GM12878 (cell line): ENCODE results near the gene CNTLN. TPM values are rescaled to one million over a fixed set of nuclear protein-coding genes. Genes with fewer than 3 reads are reported as not detected.

ENCODE experiments used
- ATAC-seq: fragments of 200-7000 bp; cut with Tn5 transposase; 3 replicates; pipeline ENCODE4 v1.9.1; 2020; ENCODE audit warnings: mild to moderate bottlenecking, moderate library complexity
- BruUV-seq: library from RNA; stranded (reverse); fragments of 400-500 nt; replicated peaks from 2 replicates; lab custom pipeline; 2021; lab: Mats Ljungman, UMichigan
- CTCF ChIA-PET: fragments of 300-600 bp; sonication (Branson Sonifier 250); formaldehyde crosslinking; extraction: SDS; loops from one replicate; lab custom pipeline; 2021; ENCODE audit warnings: inconsistent platforms; lab: Yijun Ruan, JAX
- POLR2A ChIA-PET: fragments of 350-600 bp; formaldehyde crosslinking; extraction: SDS; loops from one replicate; lab custom pipeline; 2021; ENCODE audit warnings: inconsistent platforms; lab: Charles Lee
- RAD21 ChIA-PET: fragments of 300-600 bp; sonication (Branson Sonifier 250); formaldehyde crosslinking; loops from one replicate; lab custom pipeline; 2023; ENCODE audit warnings: antibody characterized with exemption; ENCODE audit not compliant: unreplicated experiment; lab: Charles Lee
- SMC1A ChIA-PET: fragments of 300-600 bp; sonication (Branson Sonifier 250); formaldehyde crosslinking; loops from one replicate; lab custom pipeline; 2023; ENCODE audit not compliant: unreplicated experiment, uncharacterized antibody; lab: Charles Lee
- DNase-seq: peaks from one replicate; pipeline ENCODE4 v3.0.0-alpha.2; 2011; ENCODE audit warnings: low read depth, low spot score
- FAIRE-seq: peaks from 3 replicates; lab custom pipeline; 2011; peaks lifted over from hg19 to GRCh38; lab: Jason Lieb, UNC
- H2AFZ ChIP-seq: 2 replicates; pipeline ENCODE4 v1.6.0; 2011; ENCODE audit warnings: low read depth, low read length, control low read depth; ENCODE audit not compliant: control insufficient read depth
- H3K27ac ChIP-seq: 2 replicates; pipeline ENCODE4 v1.5.1; 2011; ENCODE audit warnings: control low read depth; ENCODE audit not compliant: control insufficient read depth, insufficient read depth
- H3K27me3 ChIP-seq, 2 experiments: replicated peaks in 1 of 2; 2 replicates each; pipeline versions ENCODE4 v1.6.0 to v1.6.1; 2011; ENCODE audit warnings: low read length in 1 of 2; ENCODE audit not compliant: control insufficient read depth in 2 of 2, insufficient read depth in 2 of 2
- H3K36me3 ChIP-seq, 2 experiments: 2 replicates each; pipeline ENCODE4 v1.5.1; 2011; ENCODE audit warnings: low read length in 1 of 2; ENCODE audit not compliant: control insufficient read depth in 2 of 2, insufficient read depth in 2 of 2
- H3K4me1 ChIP-seq: 2 replicates; pipeline ENCODE4 v1.6.1; 2011; ENCODE audit warnings: mild to moderate bottlenecking, low read length, moderate library complexity, mixed read lengths; ENCODE audit not compliant: control insufficient read depth, insufficient read depth
- H3K4me2 ChIP-seq: 2 replicates; pipeline ENCODE4 v1.6.0; 2011; ENCODE audit warnings: control low read depth; ENCODE audit not compliant: control insufficient read depth, insufficient read depth
- H3K4me3 ChIP-seq: fragments of 200-600 bp; sonication (generic); 2 replicates; pipeline ENCODE4 v1.5.1; 2016
- H3K79me2 ChIP-seq: 2 replicates; pipeline ENCODE4 v1.6.0; 2011; ENCODE audit warnings: low read length; ENCODE audit not compliant: control insufficient read depth, insufficient read depth
- H3K9ac ChIP-seq: 2 replicates; pipeline ENCODE4 v1.8.0; 2011; ENCODE audit warnings: low read length, control low read depth, mixed read lengths; ENCODE audit not compliant: control insufficient read depth, insufficient read depth
- H3K9me3 ChIP-seq: replicated peaks from 3 replicates; pipeline ENCODE4 v1.5.1; 2011; ENCODE audit warnings: mild to moderate bottlenecking, low read length; ENCODE audit not compliant: control insufficient read depth, insufficient read depth
- H4K20me1 ChIP-seq: 2 replicates; pipeline ENCODE4 v1.6.0; 2011; ENCODE audit not compliant: control insufficient read depth, insufficient read depth
- E2F8 ChIP-seq: fragments of 450-650 bp; IDR thresholded peaks from 2 replicates; pipeline ENCODE4 v1.6.1; 2018; ENCODE audit warnings: mild to moderate bottlenecking, low read depth, moderate library complexity; ENCODE audit not compliant: partially characterized antibody
- IRF3 ChIP-seq: fragments of 450-650 bp; IDR thresholded peaks from 2 replicates; pipeline ENCODE4 v1.6.1; 2014; ENCODE audit warnings: mild to moderate bottlenecking
- IRF4 ChIP-seq: IDR thresholded peaks from 2 replicates; pipeline ENCODE4 v1.6.1; 2011; ENCODE audit warnings: low read depth, low read length
- MEF2A ChIP-seq: IDR thresholded peaks from 2 replicates; pipeline ENCODE4 v1.6.1; 2011; ENCODE audit warnings: low read depth, mild to moderate bottlenecking, low read length, moderate library complexity; ENCODE audit not compliant: insufficient read depth
- NFXL1 ChIP-seq: fragments of 450-650 bp; IDR thresholded peaks from 2 replicates; pipeline ENCODE4 v1.6.1; 2017; ENCODE audit warnings: antibody characterized with exemption, mild to moderate bottlenecking, borderline replicate concordance
- NFYA ChIP-seq: IDR thresholded peaks from 2 replicates; pipeline ENCODE4 v1.6.1; 2011; ENCODE audit warnings: low read depth, mild to moderate bottlenecking, low read length, improper control_type of control experiment, borderline replicate concordance
- NR2C2 ChIP-seq: IDR thresholded peaks from 2 replicates; pipeline ENCODE4 v1.6.1; 2011; ENCODE audit warnings: borderline replicate concordance, low read depth; ENCODE audit not compliant: control insufficient read depth, insufficient read length
- RBBP5 ChIP-seq: fragments of 200-600 bp; sonication (generic); conservative IDR thresholded peaks from 2 replicates; pipeline ENCODE4 v1.6.1; 2016
- RCOR1 ChIP-seq: conservative IDR thresholded peaks from 2 replicates; pipeline ENCODE4 v1.6.1; 2012; ENCODE audit warnings: low read depth, low read length, improper control_type of control experiment
- SMAD5 ChIP-seq: IDR thresholded peaks from 2 replicates; pipeline ENCODE4 v1.6.1; 2016; ENCODE audit warnings: antibody characterized with exemption, low read depth
- ZBTB4 ChIP-seq: fragments of 450-650 bp; formaldehyde crosslinking; IDR thresholded peaks from 2 replicates; pipeline ENCODE4 v1.4.0; 2022; ENCODE audit warnings: mild to moderate bottlenecking, moderate library complexity
- ZBTB40 ChIP-seq: fragments of 450-650 bp; IDR thresholded peaks from 2 replicates; pipeline ENCODE4 v1.6.1; 2016; ENCODE audit warnings: mild to moderate bottlenecking, moderate library complexity, borderline replicate concordance
- ZNF217 ChIP-seq: fragments of 450-650 bp; IDR thresholded peaks from 2 replicates; pipeline ENCODE4 v1.6.1; 2017; ENCODE audit warnings: antibody characterized with exemption, mild to moderate bottlenecking
- ZSCAN29 ChIP-seq: fragments of 450-650 bp; IDR thresholded peaks from 2 replicates; pipeline ENCODE4 v1.6.1; 2017; ENCODE audit warnings: mild to moderate bottlenecking, moderate library complexity
- whole genome bisulfite sequencing: methylation state at CpG from one replicate; pipeline ENCODE4 v1.1.6; 2016; ENCODE audit warnings: low lambda C conversion rate; ENCODE audit not compliant: insufficient replicate concordance, insufficient coverage; ENCODE audit errors: missing lambda C conversion rate; 5-methylcytosine and 5-hydroxymethylcytosine counted together
- in situ Hi-C: fragments of 300-500 bp; cut with MboI; formaldehyde crosslinking; loops from 9 replicates; pipeline ENCODE4 v1.14.3; 2018; ENCODE audit warnings: mixed read lengths
- intact Hi-C: fragments of 100-400 bp; cut with micrococcal nuclease; formaldehyde crosslinking; loops from one replicate; pipeline ENCODE4 v1.14.2; 2022; ENCODE audit not compliant: unreplicated experiment
- polyA plus RNA-seq, 11 experiments: library from polyadenylated mRNA; depleted of rRNA in 4 of 11; unstranded in 6 of 11; stranded (reverse) in 5 of 11; fragments of >200 nt; fragmentation: Nextera tagmentation in 4 of 11; fragmentation: Illumina TruSeq in 1 of 11; extraction: Ambion mirVana in 4 of 11; extraction: Trizol in 1 of 11; gene quantifications; 1 replicate in 1 of 11; 2 replicates in 10 of 11; pipeline versions ENCODE4 v1.2.1 to v1.2.3, GENCODE V29; 2011 to 2016; ENCODE audit warnings: inconsistent platforms in 2 of 11, missing spikeins in 2 of 11, low read depth in 1 of 11
- total RNA-seq, 4 experiments: library from RNA; depleted of rRNA in 3 of 4; stranded (reverse); fragments of >200 nt in 3 of 4; fragmentation: Illumina TruSeq in 1 of 4; extraction: Trizol in 1 of 4; gene quantifications; 2 replicates each; pipeline versions ENCODE4 v1.2.1 to v1.2.3, GENCODE V29; 2013 to 2021

Gene CNTLN
- total and polyA plus RNA-seq, 10 of the 15 experiments (the other 5 are each of a cell fraction or from before 2014, with no cell fraction given): 0.01 to 7.0 (median 0.03) TPM; not detected in 4

GRCh38 chr9:17433526-17433925, 298.7 kb downstream of the CNTLN start:
- SMC1A ChIA-PET: interaction anchor here (1.0 kb wide), 1 partner anchor 20 kb away, joined by 3 read pairs; no protein-coding TSS in a partner anchor
- Histone ChIP-seq H3K4me1 (no peaks in the 10 kb centered on the region), H3K79me2 (no peaks in the 10 kb centered on the region), H3K9ac (no peak overlapping the region), H4K20me1 (no peaks in the 10 kb centered on the region), H3K4me3 (no peak overlapping the region), H3K27me3 (no peaks in the 10 kb centered on the region), H3K4me2 (no peak overlapping the region), H3K9me3 (no peaks in the 10 kb centered on the region), H2AFZ (no peak overlapping the region), H3K27ac (no peak overlapping the region), H3K36me3 (no peaks in the 10 kb centered on the region)
- intact Hi-C loops (no loop called here), in situ Hi-C loops (no loop called here)
- POLR2A ChIA-PET: no interaction called here
- FAIRE-seq (no peak), ATAC-seq (no peak), DNase-seq (no peak)
- RAD21 ChIA-PET: interaction anchor here (0.7 kb wide), 1 partner anchor 130 kb away, joined by 4 read pairs; no protein-coding TSS in a partner anchor
- no TSS peak for BruUV-seq
- 29% methylated on average over 6 of the region's 6 CpGs for WGBS
- CTCF ChIA-PET: interaction anchor here (0.6 kb wide), 1 partner anchor 199 kb away, joined by 3 read pairs; no protein-coding TSS in a partner anchor
- TF ChIP-seq NR2C2 (no peak), E2F8 (no peak), ZBTB40 (no peak), SMAD5 (no peak), ZSCAN29 (no peak), RCOR1 (no peak), NFYA (no peak), MEF2A (no peak), ZNF217 (no peak), IRF3 (no peak), ZBTB4 (CRISPR knock-in tag) (no peak), IRF4 (no peak), NFXL1 (no peak), RBBP5 (no peak)
